ENCODE measurements around the gene SMYD2. TPM values are rescaled to one million over a fixed set of nuclear protein-coding genes. Genes with fewer than 3 reads are reported as not detected.
"Not testable (repeated sequence)": the region's sequence is repeated elsewhere in the genome, so short reads cannot be mapped to it uniquely, and the experiment has no call there.

The SMYD2 gene
- total RNA-seq, 1 donor from 2014 or later: 20.0 TPM

- DNase-seq (ENCODE audit: low read depth): no peak
Measured at GRCh38 chr1:214271995-214272731, 8.8 kb upstream of the SMYD2 start.

- DNase-seq (ENCODE audit: low read depth): no peak
Measured at GRCh38 chr1:214272964-214273533, 7.9 kb upstream of the SMYD2 start.

- DNase-seq (ENCODE audit: low read depth): not testable (repeated sequence)
Measured at GRCh38 chr1:214275700-214276099, 5.3 kb upstream of the SMYD2 start.

GRCh38 chr1:214276786-214277185 lies 4.2 kb upstream of the SMYD2 start:
- DNase-seq (ENCODE audit: low read depth): no peak

GRCh38 chr1:214277704-214278635 lies 3.0 kb upstream of the SMYD2 start:
- DNase-seq (ENCODE audit: low read depth): no peak

- DNase-seq (ENCODE audit: low read depth): peak; percentile 34
Measured at GRCh38 chr1:214280386-214281020, 456 bp upstream of the SMYD2 start.

- DNase-seq (ENCODE audit: low read depth): peak; percentile 49
Measured at GRCh38 chr1:214281720-214282629, 1.0 kb downstream of the SMYD2 start.

- no peak for DNase-seq (ENCODE audit: low read depth)
Measured at GRCh38 chr1:214282630-214283242, 1.8 kb downstream of the SMYD2 start.

GRCh38 chr1:214285610-214286440 lies 4.9 kb downstream of the SMYD2 start:
- DNase-seq (ENCODE audit: low read depth): no peak

- no peak for DNase-seq (ENCODE audit: low read depth)
Measured at GRCh38 chr1:214287884-214288283, 6.9 kb downstream of the SMYD2 start.

GRCh38 chr1:214289574-214290272 lies 8.8 kb downstream of the SMYD2 start:
- no peak for DNase-seq (ENCODE audit: low read depth)

- DNase-seq (ENCODE audit: low read depth): no peak
Measured at GRCh38 chr1:214290424-214291037, 9.6 kb downstream of the SMYD2 start.

- no peak for DNase-seq (ENCODE audit: low read depth)
Measured at GRCh38 chr1:214292322-214292721, 11.4 kb downstream of the SMYD2 start.

GRCh38 chr1:214295934-214296333 lies 15.0 kb downstream of the SMYD2 start:
- DNase-seq (ENCODE audit: low read depth): no peak

- peak; percentile 64 for DNase-seq (ENCODE audit: low read depth)
Measured at GRCh38 chr1:214296860-214297745, 16.1 kb downstream of the SMYD2 start.

GRCh38 chr1:214300149-214300780 lies 19.3 kb downstream of the SMYD2 start:
- DNase-seq (ENCODE audit: low read depth): no peak

All from myocyte (in vitro differentiated cells).